ENCODE data around the gene CCR4. TPM values are rescaled to one million over a fixed set of nuclear protein-coding genes. Genes with fewer than 3 reads are reported as not detected.

The CCR4 gene
- total and polyA plus RNA-seq, 10 donors: 0.28 to 9.4 (median 4.9) TPM

- WGBS, 5 donors: 85 to 94% (median 93%) methylated on average over 2 of the region's 2 CpGs
Observed at GRCh38 chr3:32910954-32911353, 40.5 kb upstream of the CCR4 start.

GRCh38 chr3:32912046-32912445, 39.4 kb upstream of the CCR4 start:
- Histone ChIP-seq H3K36me3 (no peaks in the 10 kb centered on the region), H3K27ac (no peak overlapping the region), H3K4me1 (no peaks in the 10 kb centered on the region), H3K9me3 (peaks cover 0 to 9% (median 5%) of the 10 kb centered on the region in 8 donors), H3K4me3 (no peak overlapping the region), H3K27me3 (replicated peaks in 1 of 7) (no peaks in the 10 kb centered on the region)
- TF ChIP-seq CTCF (IDR thresholded peaks at IDR 0.05 in 8 of 11, conservative IDR thresholded peaks at IDR 0.05 in 3 of 11) (no peak), POLR2A (IDR thresholded peaks at IDR 0.05) (no peak), POLR2AphosphoS5 (IDR thresholded peaks at IDR 0.05) (no peak)
- WGBS, 5 donors: 71 to 87% (median 84%) methylated on average over 1 of the region's 1 CpG
- DNase-seq: no peak
- intact Hi-C loops (cut with DNase I; ENCODE audit: low total_unique reads): no loop called here

More at GRCh38 chr3:32910954-32911353, 40.5 kb upstream of the CCR4 start:
- H3K36me3 ChIP-seq: no peaks in the 10 kb centered on the region
- intact Hi-C loops (cut with DNase I; ENCODE audit: low total_unique reads): no loop called here
- H3K27me3 ChIP-seq (replicated peaks in 1 of 7): no peaks in the 10 kb centered on the region
- H3K9me3 ChIP-seq: no peaks in the 10 kb centered on the region
- no peak for DNase-seq
- no peaks in the 10 kb centered on the region for H3K4me1 ChIP-seq
- no peak overlapping the region for H3K27ac ChIP-seq
- TF ChIP-seq POLR2AphosphoS5 (IDR thresholded peaks at IDR 0.05) (no peak), CTCF (IDR thresholded peaks at IDR 0.05 in 8 of 11, conservative IDR thresholded peaks at IDR 0.05 in 3 of 11) (no peak), POLR2A (IDR thresholded peaks at IDR 0.05) (no peak)
- H3K4me3 ChIP-seq: no peak overlapping the region

- TF ChIP-seq POLR2A (IDR thresholded peaks at IDR 0.05) (no peak), POLR2AphosphoS5 (IDR thresholded peaks at IDR 0.05) (no peak), CTCF (IDR thresholded peaks at IDR 0.05 in 8 of 11, conservative IDR thresholded peaks at IDR 0.05 in 3 of 11) (no peak)
- no peak overlapping the region for H3K27ac ChIP-seq
- intact Hi-C loops (cut with DNase I; ENCODE audit: low total_unique reads): no loop called here
- 54 to 83% (median 67%) methylated on average over 7 of the region's 7 CpGs for WGBS, 5 donors
- no peak overlapping the region for H3K4me3 ChIP-seq
- H3K36me3 ChIP-seq: no peaks in the 10 kb centered on the region
- no peaks in the 10 kb centered on the region for H3K27me3 ChIP-seq (replicated peaks in 1 of 7)
- peaks cover 0 to 20% (median 17%) of the 10 kb centered on the region in 8 donors for H3K9me3 ChIP-seq
- no peak for DNase-seq
- no peaks in the 10 kb centered on the region for H3K4me1 ChIP-seq
Observed at GRCh38 chr3:32913790-32914446, 37.5 kb upstream of the CCR4 start.

- Histone ChIP-seq H3K27ac (no peak overlapping the region), H3K4me3 (no peak overlapping the region), H3K9me3 (peaks cover 0 to 20% (median 17%) of the 10 kb centered on the region in 8 donors), H3K36me3 (no peaks in the 10 kb centered on the region), H3K27me3 (replicated peaks in 1 of 7) (no peaks in the 10 kb centered on the region), H3K4me1 (no peaks in the 10 kb centered on the region)
- intact Hi-C loops (cut with DNase I; ENCODE audit: low total_unique reads): no loop called here
- TF ChIP-seq CTCF (IDR thresholded peaks at IDR 0.05 in 8 of 11, conservative IDR thresholded peaks at IDR 0.05 in 3 of 11) (no peak), POLR2AphosphoS5 (IDR thresholded peaks at IDR 0.05) (no peak), POLR2A (IDR thresholded peaks at IDR 0.05) (no peak)
- 83 to 95% (median 90%) methylated on average over 2 of the region's 2 CpGs for WGBS, 5 donors
- no peak for DNase-seq
Observed at GRCh38 chr3:32919920-32920319, 31.5 kb upstream of the CCR4 start.
